Measurements from ENCODE around the gene IL1R2.

DNA sequence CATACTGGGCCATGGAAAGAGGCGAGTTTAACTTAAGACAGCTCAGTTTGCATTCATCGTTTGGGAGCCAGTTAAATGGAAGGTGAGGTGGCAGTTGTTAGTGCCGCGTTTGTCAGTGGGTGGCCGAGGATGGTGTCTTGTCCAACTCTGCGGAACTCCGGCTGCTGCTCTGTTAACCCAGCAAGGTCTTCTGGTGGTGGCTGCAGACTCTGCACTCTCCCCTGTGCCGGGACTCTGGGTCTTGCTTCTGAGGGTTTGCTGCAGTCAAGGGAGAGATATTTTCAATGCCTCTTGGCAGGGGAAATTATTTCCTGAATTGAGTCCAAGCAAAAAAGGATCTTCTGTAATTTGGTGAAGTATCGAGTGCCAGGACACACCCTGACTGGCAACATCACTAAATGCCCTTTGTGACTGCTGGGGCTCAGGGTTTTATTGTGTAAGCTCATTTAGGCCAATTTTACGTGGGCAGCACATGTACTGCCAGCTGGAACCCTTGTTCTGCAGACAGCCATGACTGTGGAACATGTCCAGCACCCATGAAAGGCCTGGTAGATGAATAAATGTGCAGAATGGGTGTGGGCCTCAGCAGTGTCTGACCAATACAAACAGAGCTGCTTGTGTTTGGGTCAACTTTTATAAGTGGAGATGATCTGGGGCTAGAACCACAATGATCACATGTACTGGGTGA, 58.1 kb downstream of the IL1R2 start:
- no peak for TF ChIP-seq EHMT2 (IDR thresholded peaks at IDR 0.05)
- no peak for TF ChIP-seq MYBL2 (IDR thresholded peaks at IDR 0.05; ENCODE audit: low read depth)
- no peak for TF ChIP-seq MYBL2 (CRISPR knock-in tag; IDR thresholded peaks at IDR 0.05; ENCODE audit: borderline replicate concordance)
- no peak for TF ChIP-seq YY1 (IDR thresholded peaks at IDR 0.05; ENCODE audit: borderline replicate concordance in 1 of 3, control insufficient read depth in 1 of 3, extremely low read depth in 1 of 3, insufficient read depth in 3 of 3, insufficient read length in 1 of 3, insufficient replicate concordance in 2 of 3, low read depth in 1 of 3, low read length in 2 of 3)
- no peak for TF ChIP-seq ZNF384 (IDR thresholded peaks at IDR 0.05; ENCODE audit: low read depth, low read length)

Data from K562 (cell line).